AG04450 (cell line): ENCODE measurements around the gene BEST1. TPM values are rescaled to one million over a fixed set of nuclear protein-coding genes. Genes with fewer than 3 reads are reported as not detected.
A peak's percentile ranks its signal among the peaks of the same experiment; 100 is the strongest.

Source experiments
- CTCF ChIA-PET: fragments of 300-600, 350-600 bp; formaldehyde crosslinking; extraction: SDS; loops from one replicate; lab custom pipeline; 2022; ENCODE audit warnings: antibody characterized with exemption, inconsistent platforms; lab: Charles Lee
- POLR2A ChIA-PET: fragments of 350-600 bp; formaldehyde crosslinking; extraction: SDS; loops from one replicate; lab custom pipeline; 2021; ENCODE audit warnings: antibody characterized with exemption, inconsistent platforms; lab: Yijun Ruan, JAX
- DNase-seq: peaks from one replicate; pipeline ENCODE4 v3.0.0-alpha.2; 2011; ENCODE audit warnings: low read depth, low spot score
- H3K27ac ChIP-seq: one replicate; pipeline ENCODE4 v1.5.1; 2012; ENCODE audit warnings: low read depth, low read length, control low read depth
- H3K27me3 ChIP-seq: one replicate; pipeline ENCODE4 v1.6.0; 2012; ENCODE audit warnings: low read length; ENCODE audit not compliant: control insufficient read depth, insufficient read depth
- H3K4me3 ChIP-seq: 2 replicates; pipeline ENCODE4 v1.5.1; 2011; ENCODE audit warnings: mild to moderate bottlenecking, low read depth, low read length, control low read depth
- H3K9me3 ChIP-seq: 2 replicates; pipeline ENCODE4 v1.5.1; 2012; ENCODE audit warnings: low read length; ENCODE audit not compliant: control insufficient read depth, insufficient read depth
- CTCF ChIP-seq: IDR thresholded peaks from 2 replicates; pipeline ENCODE4 v1.5.1; 2011; ENCODE audit warnings: low read depth, low read length, control low read depth, inconsistent platforms
- polyA plus RNA-seq: library from polyadenylated mRNA; depleted of rRNA; stranded (reverse); fragments of >200 nt; gene quantifications from 2 replicates; pipeline ENCODE4 v1.2.3, GENCODE V29; 2011

BEST1 gene
- polyA plus RNA-seq, 1 experiment, result 2.6 TPM

- no peak overlapping the region for H3K4me3 ChIP-seq
- no peak overlapping the region for H3K27ac ChIP-seq
- no peak for DNase-seq
- TF ChIP-seq CTCF, result no peak
- ChIA-PET POLR2A (no interaction called here), CTCF (interaction anchor here (0.8 to 1.7 kb wide), 5 partner anchors 15 to 194 kb away, joined by 3 to 7 read pairs (median 5); no protein-coding TSS in a partner anchor)
- peaks cover 19% of the 10 kb centered on the region for H3K27me3 ChIP-seq
- H3K9me3 ChIP-seq, result no peaks in the 10 kb centered on the region
Measured at GRCh38 chr11:61913699-61914395, 36.3 kb upstream of the BEST1 start.

GRCh38 chr11:61914471-61915171 is 35.5 kb upstream of the BEST1 start:
- ChIA-PET POLR2A (no interaction called here), CTCF (interaction anchor here (0.8 to 1.7 kb wide), 3 partner anchors 16 to 193 kb away, joined by 3 to 7 read pairs (median 5); no protein-coding TSS in a partner anchor)
- Histone ChIP-seq H3K27ac (no peak overlapping the region), H3K27me3 (peaks cover 26% of the 10 kb centered on the region), H3K9me3 (no peaks in the 10 kb centered on the region), H3K4me3 (no peak overlapping the region)
- no peak for DNase-seq
- TF ChIP-seq CTCF, result no peak

GRCh38 chr11:61916737-61917333 is 33.3 kb upstream of the BEST1 start:
- Histone ChIP-seq H3K27me3 (peaks cover 29% of the 10 kb centered on the region), H3K27ac (no peak overlapping the region), H3K9me3 (no peaks in the 10 kb centered on the region), H3K4me3 (peak overlapping the region; percentile 61)
- CTCF ChIA-PET, result interaction anchor here (1.3 kb wide), 1 partner anchor 18 kb away, joined by 5 read pairs; no protein-coding TSS in a partner anchor
- POLR2A ChIA-PET, result no interaction called here
- TF ChIP-seq CTCF, result no peak
- DNase-seq, result no peak

- ChIA-PET CTCF (no interaction called here), POLR2A (interaction anchor here (1.0 kb wide), 1 partner anchor 38 kb away, joined by 5 read pairs; no protein-coding TSS in a partner anchor)
- TF ChIP-seq CTCF, result no peak
- DNase-seq, result no peak
- H3K27ac ChIP-seq, result no peak within 1 kb of the TSS
- no peaks in the 10 kb centered on the region for H3K9me3 ChIP-seq
- H3K4me3 ChIP-seq, result peak within 1 kb of the TSS; percentile 61
- H3K27me3 ChIP-seq, result peaks cover 29% of the 10 kb centered on the region
Measured at GRCh38 chr11:61917334-61918109, 32.6 kb upstream of the BEST1 start, which contains the start of gene RAB3IL1. RAB3IL1 (minus strand) TSS chr11:61917566; CDS start chr11:61917367, 199 bp downstream.
